PC-9 (cell line): ENCODE measurements around the gene TCAP. TPM values are rescaled to one million over a fixed set of nuclear protein-coding genes. Genes with fewer than 3 reads are reported as not detected.
"Not testable (repeated sequence)": the region's sequence is repeated elsewhere in the genome, so short reads cannot be mapped to it uniquely, and the experiment has no call there.

Source experiments
- BruUV-seq: library from RNA; stranded (reverse); fragments of 400-500 nt; replicated peaks from 2 replicates; lab custom pipeline; 2021; lab: Mats Ljungman, UMichigan
- CTCF ChIA-PET: fragments of 300-600 bp; sonication (Branson Sonifier 250); formaldehyde crosslinking; loops from one replicate; lab custom pipeline; 2022; ENCODE audit warnings: antibody characterized with exemption; lab: Charles Lee
- POLR2A ChIA-PET: fragments of 300-600 bp; sonication (Branson Sonifier 250); formaldehyde crosslinking; loops from one replicate; lab custom pipeline; 2022; ENCODE audit warnings: antibody characterized with exemption; ENCODE audit not compliant: unreplicated experiment; lab: Charles Lee
- DNase-seq, 2 experiments: peaks; one replicate each; pipeline versions ENCODE4 v3.0.0 to v3.0.0-alpha.2; 2015 to 2022; ENCODE audit warnings: mixed read lengths in 1 of 2
- H2AFZ ChIP-seq: fragments of 200-600 bp; sonication (generic); 2 replicates; pipeline ENCODE4 v1.8.1; 2017; ENCODE audit warnings: antibody characterized with exemption
- H3F3A ChIP-seq: fragments of 200-600 bp; sonication (generic); 2 replicates; pipeline ENCODE4 v1.8.1; 2017; ENCODE audit warnings: antibody characterized with exemption, mild to moderate bottlenecking, low read depth; ENCODE audit not compliant: insufficient read depth
- H3K27ac ChIP-seq: fragments of 200-600 bp; sonication (generic); 2 replicates; pipeline ENCODE4 v1.6.1; 2016; ENCODE audit warnings: mixed run types
- H3K27me3 ChIP-seq: fragments of 200-600 bp; sonication (generic); 2 replicates; pipeline ENCODE4 v1.6.1; 2016; ENCODE audit warnings: low read depth, mixed run types; ENCODE audit not compliant: insufficient read depth
- H3K36me3 ChIP-seq: fragments of 200-600 bp; sonication (generic); 2 replicates; pipeline ENCODE4 v1.6.1; 2016; ENCODE audit warnings: low read depth, mixed run types
- H3K4me1 ChIP-seq: fragments of 200-600 bp; sonication (generic); replicated peaks from 2 replicates; pipeline ENCODE4 v1.6.1; 2016; ENCODE audit warnings: mixed run types; ENCODE audit not compliant: insufficient read depth
- H3K4me2 ChIP-seq: fragments of 200-600 bp; sonication (generic); 2 replicates; pipeline ENCODE4 v1.6.1; 2017; ENCODE audit warnings: mixed run types
- H3K4me3 ChIP-seq: fragments of 200-600 bp; sonication (generic); 2 replicates; pipeline ENCODE4 v1.6.1; 2016; ENCODE audit warnings: mixed run types
- H3K79me2 ChIP-seq: fragments of 200-600 bp; sonication (generic); 2 replicates; pipeline ENCODE4 v1.6.1; 2017; ENCODE audit warnings: low read depth, mixed run types
- H3K9me2 ChIP-seq: fragments of 200-600 bp; sonication (generic); 2 replicates; pipeline ENCODE4 v1.8.1; 2017; ENCODE audit warnings: mild to moderate bottlenecking; ENCODE audit not compliant: insufficient read depth
- H3K9me3 ChIP-seq: fragments of 200-600 bp; sonication (generic); 2 replicates; pipeline ENCODE4 v1.8.1; 2016; ENCODE audit warnings: low read depth; ENCODE audit not compliant: insufficient read depth
- H4K20me1 ChIP-seq: fragments of 200-600 bp; sonication (generic); 2 replicates; pipeline ENCODE4 v1.8.1; 2017; ENCODE audit not compliant: insufficient read depth
- CTCF ChIP-seq: fragments of 200-600 bp; sonication (generic); conservative IDR thresholded peaks from 2 replicates; pipeline ENCODE4 v1.6.1; 2017; ENCODE audit warnings: mixed run types, antibody characterized with exemption, mild to moderate bottlenecking, moderate library complexity
- EZH2 ChIP-seq: fragments of 200-600 bp; sonication (generic); IDR thresholded peaks from 2 replicates; pipeline ENCODE4 v1.8.0; 2017; ENCODE audit warnings: antibody characterized with exemption, low read depth
- intact Hi-C: fragments of 100-400 bp; cut with micrococcal nuclease; formaldehyde crosslinking; loops from one replicate; pipeline ENCODE4 v1.10.0; 2022; ENCODE audit not compliant: unreplicated experiment
- total RNA-seq: library from RNA; stranded (reverse); gene quantifications from 2 replicates; pipeline ENCODE4 v1.2.3, GENCODE V29; 2021

The TCAP gene
- total RNA-seq, 1 experiment from 2014 or later = 1.6 TPM

DNA sequence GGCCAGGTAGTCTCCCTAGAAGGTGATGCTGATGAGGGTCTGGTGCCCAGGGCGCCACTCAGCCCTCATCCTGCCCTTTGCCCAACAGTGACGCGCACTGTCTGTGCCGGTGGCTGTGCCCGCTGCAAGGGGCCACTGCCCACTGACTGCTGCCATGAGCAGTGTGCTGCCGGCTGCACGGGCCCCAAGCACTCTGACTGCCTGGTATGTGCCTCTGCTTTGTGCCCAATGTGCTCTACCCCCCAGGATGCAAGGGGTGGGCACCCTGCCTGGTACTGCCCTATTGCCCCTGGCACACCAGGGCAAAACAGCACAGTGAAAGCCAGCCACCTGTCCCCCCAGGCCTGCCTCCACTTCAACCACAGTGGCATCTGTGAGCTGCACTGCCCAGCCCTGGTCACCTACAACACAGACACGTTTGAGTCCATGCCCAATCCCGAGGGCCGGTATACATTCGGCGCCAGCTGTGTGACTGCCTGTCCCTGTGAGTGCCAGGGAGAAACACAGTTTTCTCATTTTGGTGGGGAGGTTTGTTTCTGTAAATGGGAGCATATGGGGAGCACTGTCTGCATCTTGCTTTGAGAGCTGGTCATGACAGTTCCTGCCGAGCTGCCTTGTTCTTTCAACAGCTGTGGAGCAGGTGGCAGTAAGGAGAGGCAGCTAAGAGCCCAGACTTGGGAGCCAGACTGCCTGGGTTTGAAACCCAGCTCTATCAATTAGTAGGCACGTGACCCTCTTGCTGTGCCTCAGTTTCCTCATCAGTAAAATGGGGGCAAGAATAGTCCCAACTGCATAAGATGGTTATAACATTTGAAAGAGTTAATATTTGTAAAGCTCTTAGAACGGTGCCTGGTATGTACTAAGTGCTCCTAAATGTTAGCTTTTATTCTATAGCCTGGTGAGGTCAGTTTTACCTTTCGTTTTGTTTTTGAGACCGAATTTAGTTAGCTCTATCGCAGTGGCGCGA lies 45.1 kb downstream of the TCAP start:
- POLR2A ChIA-PET = no interaction called here
- Histone ChIP-seq H3K4me3 (no peak overlapping the region), H3K27me3 (no peaks in the 10 kb centered on the region), H3K27ac (no peak overlapping the region), H2AFZ (no peak overlapping the region), H3F3A (peaks cover 10% of the 10 kb centered on the region; the same call in 1 of the 2 replicates), H3K9me3 (no peaks in the 10 kb centered on the region), H3K4me2 (no peak overlapping the region), H4K20me1 (peaks cover 4% of the 10 kb centered on the region; the same call in 1 of the 2 replicates), H3K36me3 (no peaks in the 10 kb centered on the region), H3K79me2 (peaks cover 20% of the 10 kb centered on the region), H3K9me2 (no peaks in the 10 kb centered on the region), H3K4me1 (peaks cover 27% of the 10 kb centered on the region)
- CTCF ChIA-PET = interaction anchor here (0.5 kb wide), 1 partner anchor 23 kb away, joined by 3 read pairs; no protein-coding TSS in a partner anchor
- DNase-seq = no peak
- no TSS peak for BruUV-seq
- TF ChIP-seq CTCF = no peak
- TF ChIP-seq EZH2 = no peak
- intact Hi-C loops = loop anchor here (5.0 kb wide), 1 partner anchor 42 kb away; no protein-coding TSS in a partner anchor

DNA sequence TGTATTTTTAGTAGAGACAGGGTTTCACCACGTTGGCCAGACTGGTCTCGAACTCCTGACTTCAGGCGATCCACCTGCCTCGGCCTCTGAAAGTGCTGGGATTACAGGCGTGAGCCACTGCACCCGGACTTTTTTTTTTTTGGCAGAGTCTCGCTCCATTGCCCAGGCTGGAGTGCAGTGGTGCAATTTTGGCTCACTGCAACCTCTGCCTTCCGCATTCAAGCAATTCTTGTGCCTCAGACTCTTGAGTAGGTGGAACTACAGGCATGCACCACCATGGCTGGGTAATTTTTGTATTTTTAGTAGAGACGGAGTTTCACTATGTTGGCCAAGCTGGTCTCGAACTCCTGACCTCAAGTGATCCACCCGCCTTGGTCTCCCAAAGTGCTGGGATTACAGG lies 45.9 kb downstream of the TCAP start:
- H3K79me2 ChIP-seq = peaks cover 17% of the 10 kb centered on the region
- H4K20me1 ChIP-seq, DNase-seq, H3K9me3 ChIP-seq, BruUV-seq, H3K27me3 ChIP-seq, H3F3A ChIP-seq, intact Hi-C loops, POLR2A ChIA-PET, H3K4me2 ChIP-seq, H3K9me2 ChIP-seq, H2AFZ ChIP-seq, H3K27ac ChIP-seq, H3K4me3 ChIP-seq, H3K36me3 ChIP-seq: not testable (repeated sequence)
- H3K4me1 ChIP-seq = peaks cover 21% of the 10 kb centered on the region
- CTCF ChIA-PET = interaction anchor here (0.5 kb wide), 1 partner anchor 22 kb away, joined by 3 read pairs; no protein-coding TSS in a partner anchor

DNA sequence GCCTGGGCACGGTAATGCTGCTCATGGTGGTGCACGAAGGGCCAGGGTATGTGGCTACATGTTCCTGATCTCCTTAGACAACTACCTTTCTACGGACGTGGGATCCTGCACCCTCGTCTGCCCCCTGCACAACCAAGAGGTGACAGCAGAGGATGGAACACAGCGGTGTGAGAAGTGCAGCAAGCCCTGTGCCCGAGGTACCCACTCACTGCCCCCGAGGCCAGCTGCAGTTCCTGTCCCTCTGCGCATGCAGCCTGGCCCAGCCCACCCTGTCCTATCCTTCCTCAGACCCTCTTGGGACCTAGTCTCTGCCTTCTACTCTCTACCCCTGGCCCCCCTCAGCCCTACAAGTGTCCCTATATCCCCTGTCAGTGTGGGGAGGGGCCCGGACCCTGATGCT lies 46.7 kb downstream of the TCAP start:
- H3K27ac ChIP-seq = no peak overlapping the region
- intact Hi-C loops = no loop called here
- no peak for DNase-seq
- ChIA-PET POLR2A (no interaction called here), CTCF (no interaction called here)
- peaks cover 13% of the 10 kb centered on the region for H3K79me2 ChIP-seq
- H3F3A ChIP-seq = peaks cover 1% of the 10 kb centered on the region; the same call in 1 of the 2 replicates
- H3K27me3 ChIP-seq = no peaks in the 10 kb centered on the region
- TF ChIP-seq EZH2 (no peak), CTCF (no peak)
- H3K36me3 ChIP-seq = no peaks in the 10 kb centered on the region
- no peak overlapping the region for H3K4me2 ChIP-seq
- no peak overlapping the region for H2AFZ ChIP-seq
- H3K9me3 ChIP-seq = no peaks in the 10 kb centered on the region
- no TSS peak for BruUV-seq
- H3K9me2 ChIP-seq = no peaks in the 10 kb centered on the region
- H3K4me3 ChIP-seq = no peak overlapping the region
- H4K20me1 ChIP-seq = 0 out of 2 replicates have a peak, but pooled peaks cover 4% of the 10 kb centered on the region
- peaks cover 13% of the 10 kb centered on the region for H3K4me1 ChIP-seq
